ENCODE results near the gene ZHX3. TPM values are rescaled to one million over a fixed set of nuclear protein-coding genes. Genes with fewer than 3 reads are reported as not detected.

ZHX3 gene
- 18.1 and 22.5 TPM in 2 replicates for total RNA-seq

GRCh38 chr20:41317546-41318270 is at the start of gene ZHX3:
TSS of gene ZHX3 (minus strand) at chr20:41317731. CDS start at chr20:41204916, 112,815 bp downstream.

GRCh38 chr20:41366546-41367392 is 49.2 kb upstream of the ZHX3 start, which contains the start of gene EMILIN3:
TSS of gene EMILIN3 (minus strand) at chr20:41366818. CDS start at chr20:41366634, 184 bp downstream.

GRCh38 chr20:41340327-41341055 is 23.0 kb upstream of the ZHX3 start, which contains the start of gene LPIN3:
TSS of gene LPIN3 (plus strand) at chr20:41340821. CDS start at chr20:41345804, 4,983 bp downstream.

GRCh38 chr20:41136680-41137613 is 180.6 kb downstream of the ZHX3 start, which contains the start of gene PLCG1:
TSS of gene PLCG1 (plus strand) at chr20:41137543. CDS start at chr20:41137642, 99 bp downstream.

Other genes with a start within 250 kb of the ZHX3 start
- 64.9 and 68.3 TPM in 2 replicates for gene PLCG1, start 180.2 kb downstream of the ZHX3 start, total RNA-seq
- 3.4 TPM in 2 replicates for gene LPIN3, start 23.1 kb upstream of the ZHX3 start, total RNA-seq
- not detected in 2 replicates for gene EMILIN3, start 49.1 kb upstream of the ZHX3 start, total RNA-seq

Measured in aortic smooth muscle cell (primary cell).